ENCODE data around the gene TMEM184C. TPM values are rescaled to one million over a fixed set of nuclear protein-coding genes. Genes with fewer than 3 reads are reported as not detected.
A peak's percentile ranks its signal among the peaks of the same experiment; 100 is the strongest.

The TMEM184C gene
- total RNA-seq, 1 experiment from 2014 or later = 43.8 TPM

GRCh38 chr4:147683717-147684700 is 66.8 kb downstream of the TMEM184C start, which contains the start of gene PRMT9:
Gene PRMT9, minus strand, starts transcription at chr4:147684163. Its CDS starts 176 bp downstream, at chr4:147683987.
- H4K8ac ChIP-seq (replicated peaks; ENCODE audit: insufficient read length, low read depth, low read length) = no peak within 1 kb of the TSS
- H3K4me1 ChIP-seq (ENCODE audit: insufficient read depth, low read length) = no peaks in the 10 kb centered on the region
- peaks cover 5% of the 10 kb centered on the region for H3K79me1 ChIP-seq (ENCODE audit: insufficient read depth, low read depth, low read length, poor library complexity, severe bottlenecking)
- peak within 1 kb of the TSS; percentile 85 for H3K18ac ChIP-seq (ENCODE audit: insufficient read length, low read depth, low read length)
- H2BK20ac ChIP-seq (ENCODE audit: low read depth, low read length, poor library complexity, severe bottlenecking) = no peak within 1 kb of the TSS
- Mint-ChIP-seq H3K36me3 (ENCODE audit: insufficient read depth in 1 of 3, low read depth in 3 of 3) (peaks cover 2 to 3% (median 2%) of the 10 kb centered on the region in 3 experiments; a peak in 6 of 7 replicates), H3K4me3 (peak within 1 kb of the TSS; percentile 83 to 87), H3K27ac (peak within 1 kb of the TSS; percentile 77 to 98 (median 97)), H3K27me3 (ENCODE audit: low read depth) (peaks cover 9% of the 10 kb centered on the region), H3K9me3 (peaks cover 0 to 4% of the 10 kb centered on the region in 2 experiments; a peak in 2 of 5 replicates), H3K4me1 (peaks cover 17 to 20% of the 10 kb centered on the region in 2 experiments)
- peak within 1 kb of the TSS; percentile 89 for H3K14ac ChIP-seq (ENCODE audit: insufficient read depth, low read length)
- H2BK12ac ChIP-seq (ENCODE audit: insufficient read length, low read depth, low read length) = peak within 1 kb of the TSS; percentile 16
- H4K5ac ChIP-seq (ENCODE audit: insufficient read length, low read depth, low read length) = peak within 1 kb of the TSS; percentile 48
- WGBS (ENCODE audit: extremely low coverage, insufficient read length, low lambda C conversion rate) = no CpG with 5 or more reads among the region's 69 CpGs
- H3K4ac ChIP-seq (ENCODE audit: low read depth, low read length) = no peak within 1 kb of the TSS
- TF ChIP-seq, protein P1, sequence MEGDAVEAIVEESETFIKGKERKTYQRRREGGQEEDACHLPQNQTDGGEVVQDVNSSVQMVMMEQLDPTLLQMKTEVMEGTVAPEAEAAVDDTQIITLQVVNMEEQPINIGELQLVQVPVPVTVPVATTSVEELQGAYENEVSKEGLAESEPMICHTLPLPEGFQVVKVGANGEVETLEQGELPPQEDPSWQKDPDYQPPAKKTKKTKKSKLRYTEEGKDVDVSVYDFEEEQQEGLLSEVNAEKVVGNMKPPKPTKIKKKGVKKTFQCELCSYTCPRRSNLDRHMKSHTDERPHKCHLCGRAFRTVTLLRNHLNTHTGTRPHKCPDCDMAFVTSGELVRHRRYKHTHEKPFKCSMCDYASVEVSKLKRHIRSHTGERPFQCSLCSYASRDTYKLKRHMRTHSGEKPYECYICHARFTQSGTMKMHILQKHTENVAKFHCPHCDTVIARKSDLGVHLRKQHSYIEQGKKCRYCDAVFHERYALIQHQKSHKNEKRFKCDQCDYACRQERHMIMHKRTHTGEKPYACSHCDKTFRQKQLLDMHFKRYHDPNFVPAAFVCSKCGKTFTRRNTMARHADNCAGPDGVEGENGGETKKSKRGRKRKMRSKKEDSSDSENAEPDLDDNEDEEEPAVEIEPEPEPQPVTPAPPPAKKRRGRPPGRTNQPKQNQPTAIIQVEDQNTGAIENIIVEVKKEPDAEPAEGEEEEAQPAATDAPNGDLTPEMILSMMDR (conservative IDR thresholded peaks at IDR 0.05) = no peak
- peaks cover 3% of the 10 kb centered on the region; the same call in 1 of the 2 replicates for H3K79me2 ChIP-seq (ENCODE audit: insufficient read depth, low read length)
- H3K27me3 ChIP-seq (ENCODE audit: insufficient read depth, low read length) = no peaks in the 10 kb centered on the region
- no peaks in the 10 kb centered on the region for H3K9me3 ChIP-seq (ENCODE audit: control insufficient read depth, low read depth, low read length)
- H3K4me2 ChIP-seq (ENCODE audit: insufficient read depth, insufficient read length, low read length) = peak within 1 kb of the TSS; percentile 64
- no peak within 1 kb of the TSS for H4K91ac ChIP-seq (ENCODE audit: insufficient read length, low read depth, low read length)
- peak; percentile 88 for DNase-seq
- no peak within 1 kb of the TSS for H3K56ac ChIP-seq (ENCODE audit: insufficient read length, low read depth, low read length)
- no peak within 1 kb of the TSS for H3K27ac ChIP-seq (ENCODE audit: insufficient read length, low read depth, low read length)
- H3T11ph ChIP-seq (ENCODE audit: low read length) = no peak within 1 kb of the TSS
- no peak within 1 kb of the TSS for H2BK5ac ChIP-seq (ENCODE audit: insufficient read length, low read length)
- H2BK120ac ChIP-seq (ENCODE audit: low read depth, low read length, poor library complexity, severe bottlenecking) = no peak within 1 kb of the TSS
- H2AK5ac ChIP-seq (ENCODE audit: insufficient read length, low read length) = no peak within 1 kb of the TSS
- H3K23ac ChIP-seq (ENCODE audit: insufficient read length, low read depth, low read length) = no peak within 1 kb of the TSS
- no peak within 1 kb of the TSS; the same call in 1 of the 2 replicates for H2BK15ac ChIP-seq (ENCODE audit: low read depth, low read length)
- H4K20me1 ChIP-seq (ENCODE audit: control insufficient read depth, insufficient read depth, insufficient read length) = no peaks in the 10 kb centered on the region
- H3K23me2 ChIP-seq (ENCODE audit: insufficient read length, low read depth, low read length, poor library complexity, severe bottlenecking) = peaks cover 8% of the 10 kb centered on the region
- H3K9ac ChIP-seq (ENCODE audit: extremely low read depth, insufficient read length, low read length) = peak within 1 kb of the TSS; percentile 89
- no peak within 1 kb of the TSS for H2AFZ ChIP-seq (ENCODE audit: low read length)
